ENCODE results near the gene GRIA1.
"Not testable (repeated sequence)": the region's sequence is repeated elsewhere in the genome, so short reads cannot be mapped to it uniquely, and the experiment has no call there.

GRIA1 gene

GRCh38 chr5:153827397-153827796 is 336.9 kb downstream of the GRIA1 start:
- DNase-seq (ENCODE audit: low spot score): no peak

- DNase-seq (ENCODE audit: low spot score): no peak
Measured at GRCh38 chr5:153829510-153830065, 339.1 kb downstream of the GRIA1 start.

- peak; percentile 80 for DNase-seq (ENCODE audit: low spot score)
Measured at GRCh38 chr5:153831973-153832372, 341.5 kb downstream of the GRIA1 start.

- DNase-seq (ENCODE audit: low spot score): peak; percentile 79
Measured at GRCh38 chr5:153835891-153836515, 345.5 kb downstream of the GRIA1 start.

GRCh38 chr5:153849303-153850113 is 359.0 kb downstream of the GRIA1 start:
- DNase-seq (ENCODE audit: low spot score): not testable (repeated sequence)

GRCh38 chr5:153860195-153860886 is 369.9 kb downstream of the GRIA1 start:
- peak; percentile 50 for DNase-seq (ENCODE audit: low spot score)

GRCh38 chr5:153862906-153863305 is 372.4 kb downstream of the GRIA1 start:
- not testable (repeated sequence) for DNase-seq (ENCODE audit: low spot score)

Small RNA genes within 50 kb of the gene (small RNA-seq; reads per million reads assigned to genes)
- gene RN7SL177P: 0 to 0.22 reads per million in 2 experiments

Measured in SK-N-DZ (cell line).